HCT116 (cell line): ENCODE measurements around the gene STMP1. TPM values are rescaled to one million over a fixed set of nuclear protein-coding genes. Genes with fewer than 3 reads are reported as not detected.
A peak's percentile ranks its signal among the peaks of the same experiment; 100 is the strongest.

Experiments
- ATAC-seq: fragments of 200-7000 bp; cut with Tn5 transposase; 2 replicates; pipeline ENCODE4 v1.9.1; 2020; ENCODE audit warnings: mild to moderate bottlenecking, moderate library complexity
- BruUV-seq: library from RNA; stranded (reverse); fragments of 400-500 nt; replicated peaks from 2 replicates; lab custom pipeline; 2021; lab: Mats Ljungman, UMichigan
- CTCF ChIA-PET: fragments of 300-600 bp; sonication (Branson Sonifier 250); formaldehyde crosslinking; loops from one replicate; lab custom pipeline; 2021; ENCODE audit warnings: antibody characterized with exemption; lab: Charles Lee
- POLR2A ChIA-PET: fragments of 300-600, 350-600 bp; sonication (Branson Sonifier 250); formaldehyde crosslinking; loops from one replicate; lab custom pipeline; 2021; ENCODE audit warnings: antibody characterized with exemption; lab: Charles Lee
- RAD21 ChIA-PET, 2 experiments: fragments of 300-600 bp; sonication (Branson Sonifier 250); formaldehyde crosslinking; loops; one replicate each; lab custom pipeline; 2023; ENCODE audit warnings: low total read pairs in 2 of 2; ENCODE audit not compliant: uncharacterized antibody in 2 of 2, unreplicated experiment in 2 of 2, low non-redundant PET in 1 of 2; lab: Charles Lee
- DNase-seq: peaks from one replicate; pipeline ENCODE4 v3.0.0-alpha.2; 2010; ENCODE audit warnings: low read depth, low spot score
- H2AFZ ChIP-seq: fragments of 200-600 bp; shearing (Covaris generic), sonication (generic); 2 replicates; pipeline ENCODE4 v1.6.1; 2017; ENCODE audit warnings: low read depth, mixed run types, mixed read lengths, antibody characterized with exemption, low read length; ENCODE audit not compliant: poor library complexity, severe bottlenecking
- H3K27ac ChIP-seq: 2 replicates; pipeline ENCODE4 v1.5.1; 2012; ENCODE audit warnings: low read depth, low read length
- H3K27me3 ChIP-seq: fragments of 200-600 bp; sonication (generic); 2 replicates; pipeline ENCODE4 v1.6.1; 2016; ENCODE audit warnings: mixed run types, low read length, mixed read lengths; ENCODE audit not compliant: insufficient read depth
- H3K36me3 ChIP-seq, 2 experiments: fragments of 200-500 bp in 1 of 2; fragments of 200-600 bp in 1 of 2; sonication (Bioruptor generic) in 1 of 2; sonication (generic) in 1 of 2; 2 replicates each; pipeline versions ENCODE4 v1.5.1 to v1.6.1; 2014 to 2016; ENCODE audit warnings: low read length in 2 of 2, inconsistent platforms in 1 of 2, mixed read lengths in 1 of 2, mixed run types in 1 of 2; ENCODE audit not compliant: insufficient read depth in 2 of 2, control insufficient read depth in 1 of 2
- H3K4me1 ChIP-seq, 2 experiments: fragments of 200-600 bp in 1 of 2; sonication (generic) in 1 of 2; 2 replicates each; pipeline versions ENCODE4 v1.5.1 to v1.6.1; 2012 to 2017; ENCODE audit warnings: low read length in 2 of 2, inconsistent platforms in 1 of 2, mild to moderate bottlenecking in 1 of 2, mixed read lengths in 1 of 2, mixed run types in 1 of 2, moderate library complexity in 1 of 2; ENCODE audit not compliant: insufficient read depth in 2 of 2, control insufficient read depth in 1 of 2
- H3K4me2 ChIP-seq: fragments of 200-600 bp; sonication (generic); 2 replicates; pipeline ENCODE4 v1.6.1; 2017; ENCODE audit warnings: mixed run types, low read length, mixed read lengths
- H3K4me3 ChIP-seq, 2 experiments: fragments of 200-600 bp in 1 of 2; sonication (generic) in 1 of 2; replicated peaks in 1 of 2; 2 replicates each; pipeline ENCODE4 v1.5.1; 2011 to 2016; ENCODE audit warnings: low read length in 2 of 2, control low read depth in 1 of 2, low read depth in 1 of 2, mild to moderate bottlenecking in 1 of 2, mixed read lengths in 1 of 2, mixed run types in 1 of 2
- H3K79me2 ChIP-seq: fragments of 200-600 bp; sonication (generic); 2 replicates; pipeline ENCODE4 v1.6.1; 2017; ENCODE audit warnings: mild to moderate bottlenecking, mixed run types, low read length, moderate library complexity, mixed read lengths; ENCODE audit not compliant: insufficient read depth
- H3K9ac ChIP-seq: fragments of 200-600 bp; sonication (generic); 2 replicates; pipeline ENCODE4 v1.6.1; 2016; ENCODE audit warnings: low read length, mixed read lengths
- H3K9me2 ChIP-seq: fragments of 200-600 bp; sonication (generic), shearing (Covaris generic); 2 replicates; pipeline ENCODE4 v1.6.1; 2017; ENCODE audit warnings: mixed run types, mild to moderate bottlenecking, moderate library complexity; ENCODE audit not compliant: insufficient read depth
- H3K9me3 ChIP-seq, 2 experiments: fragments of 200-500 bp in 1 of 2; fragments of 200-600 bp in 1 of 2; sonication (Bioruptor generic) in 1 of 2; sonication (generic) in 1 of 2; 2 replicates each; pipeline ENCODE4 v1.6.1; 2014 to 2017; ENCODE audit warnings: low read length in 2 of 2, mixed read lengths in 2 of 2, inconsistent platforms in 1 of 2, low read depth in 1 of 2, mild to moderate bottlenecking in 1 of 2, mixed run types in 1 of 2, moderate library complexity in 1 of 2; ENCODE audit not compliant: control insufficient read depth in 1 of 2, insufficient read depth in 1 of 2
- H4K20me1 ChIP-seq: fragments of 200-600 bp; sonication (generic), shearing (Covaris generic); 2 replicates; pipeline ENCODE4 v1.6.1; 2017; ENCODE audit warnings: mixed run types, mild to moderate bottlenecking, moderate library complexity; ENCODE audit not compliant: insufficient read depth
- CBX3 ChIP-seq: IDR thresholded peaks from 2 replicates; pipeline ENCODE4 v1.6.1; 2012; ENCODE audit warnings: low read depth
- EGR1 ChIP-seq: IDR thresholded peaks from 2 replicates; pipeline ENCODE4 v1.6.1; 2012; ENCODE audit warnings: low read depth
- FOSL1 ChIP-seq: IDR thresholded peaks from 2 replicates; pipeline ENCODE4 v1.6.1; 2012; ENCODE audit warnings: low read depth
- JUND ChIP-seq: IDR thresholded peaks from 2 replicates; pipeline ENCODE4 v1.6.1; 2012
- POLR2A ChIP-seq: IDR thresholded peaks from 2 replicates; pipeline ENCODE4 v1.7.0; 2011; ENCODE audit warnings: borderline replicate concordance; ENCODE audit not compliant: insufficient read depth, insufficient read length; ENCODE audit errors: extremely low read depth
- POLR2AphosphoS5 ChIP-seq: IDR thresholded peaks from 2 replicates; pipeline ENCODE4 v1.6.1; 2011; ENCODE audit warnings: mild to moderate bottlenecking, low read depth, low read length, moderate library complexity
- RAD21 ChIP-seq: IDR thresholded peaks from 2 replicates; pipeline ENCODE4 v1.6.1; 2012; ENCODE audit warnings: low read depth, mild to moderate bottlenecking
- REST ChIP-seq: IDR thresholded peaks from 2 replicates; pipeline ENCODE4 v1.6.1; 2012; ENCODE audit warnings: low read depth
- SIN3A ChIP-seq: IDR thresholded peaks from 2 replicates; pipeline ENCODE4 v1.6.1; 2012; ENCODE audit warnings: low read depth
- SP1 ChIP-seq: IDR thresholded peaks from 2 replicates; pipeline ENCODE4 v1.6.1; 2012; ENCODE audit warnings: low read depth
- TCF7L2 ChIP-seq: IDR thresholded peaks from 2 replicates; pipeline ENCODE4 v1.7.0; 2011; ENCODE audit warnings: borderline replicate concordance, inconsistent platforms; ENCODE audit not compliant: insufficient read depth, insufficient read length; ENCODE audit errors: extremely low read depth
- YY1 ChIP-seq: IDR thresholded peaks from 2 replicates; pipeline ENCODE4 v1.6.1; 2011; ENCODE audit warnings: low read length, low read depth, moderate library complexity, mild to moderate bottlenecking; ENCODE audit not compliant: insufficient replicate concordance; ENCODE audit errors: extremely low read depth
- ZFX ChIP-seq: fragments of 450-650 bp; IDR thresholded peaks from 2 replicates; pipeline ENCODE4 v1.6.1; 2017
- intact Hi-C: fragments of 100-400 bp; cut with micrococcal nuclease; formaldehyde crosslinking; loops from 2 replicates; pipeline ENCODE4 v1.10.0; 2022
- total RNA-seq: library from RNA; stranded (reverse); gene quantifications from one replicate; pipeline ENCODE4 v1.2.1, GENCODE V29; 2021; ENCODE audit not compliant: unreplicated experiment
- TF ChIP-seq, protein P1 (sequence below): IDR thresholded peaks from 2 replicates; pipeline ENCODE4 v1.6.1; 2012

The STMP1 gene
- total RNA-seq, 1 experiment from 2014 or later, result 32.8 TPM

DNA sequence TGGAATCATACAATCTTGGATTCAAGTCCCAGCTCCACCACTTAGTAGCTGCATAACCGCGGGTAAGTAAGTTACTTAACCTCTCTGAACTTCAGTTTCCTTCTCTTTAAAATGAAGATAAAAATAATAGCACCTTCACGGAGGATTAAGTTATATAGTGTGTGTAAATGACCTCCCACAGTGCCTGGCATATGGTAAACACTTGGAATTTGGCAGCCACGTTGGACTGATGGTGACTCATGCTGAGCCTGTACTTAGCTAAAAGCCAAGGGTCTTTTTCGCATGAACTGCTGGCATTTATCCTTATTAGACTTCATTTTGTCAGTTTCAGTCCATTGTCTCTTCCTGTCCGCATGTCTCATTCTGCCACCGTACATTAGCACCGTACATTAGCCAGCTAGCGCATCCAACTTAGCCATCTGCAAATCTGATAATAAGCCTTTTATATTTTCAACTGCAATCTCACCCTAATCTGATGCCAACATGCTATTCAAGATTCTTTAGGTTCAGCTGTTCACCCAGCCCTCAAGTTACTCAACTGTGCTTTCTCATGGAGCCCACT lies 54.4 kb downstream of the STMP1 start:
- ChIA-PET CTCF (interaction anchor here (0.8 to 1.3 kb wide), 3 partner anchors 9 to 44 kb away, joined by 3 to 4 read pairs (median 3); no protein-coding TSS in a partner anchor), POLR2A (interaction anchor here (1.0 kb wide), 1 partner anchor 27 kb away, joined by 3 read pairs; no protein-coding TSS in a partner anchor)
- no peaks in the 10 kb centered on the region for H3K36me3 ChIP-seq
- no peaks in the 10 kb centered on the region for H4K20me1 ChIP-seq
- TF ChIP-seq TCF7L2, result no peak
- no peak for TF ChIP-seq RAD21
- no peak for TF ChIP-seq POLR2A
- no peak for TF ChIP-seq JUND
- TF ChIP-seq FOSL1, result no peak
- no peak for TF ChIP-seq YY1
- no peak for TF ChIP-seq ZFX
- TF ChIP-seq, protein P1, sequence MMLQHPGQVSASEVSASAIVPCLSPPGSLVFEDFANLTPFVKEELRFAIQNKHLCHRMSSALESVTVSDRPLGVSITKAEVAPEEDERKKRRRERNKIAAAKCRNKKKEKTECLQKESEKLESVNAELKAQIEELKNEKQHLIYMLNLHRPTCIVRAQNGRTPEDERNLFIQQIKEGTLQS, result no peak
- TF ChIP-seq SP1, result no peak
- TF ChIP-seq CBX3, result no peak
- no peak for TF ChIP-seq POLR2AphosphoS5
- TF ChIP-seq EGR1, result no peak
- TF ChIP-seq SIN3A, result no peak
- TF ChIP-seq REST, result no peak
- TF ChIP-seq, all 23 proteins: peak for 0
- DNase-seq (no peak), ATAC-seq (no peak)
- no peak overlapping the region for H3K9ac ChIP-seq
- no peaks in the 10 kb centered on the region for H3K27me3 ChIP-seq
- no peaks in the 10 kb centered on the region for H3K9me2 ChIP-seq
- peaks cover 29 to 36% of the 10 kb centered on the region in 2 experiments for H3K4me1 ChIP-seq
- H3K27ac ChIP-seq, result no peak overlapping the region
- H2AFZ ChIP-seq, result peak overlapping the region; percentile 13
- H3K79me2 ChIP-seq, result no peaks in the 10 kb centered on the region
- intact Hi-C loops, result no loop called here
- H3K9me3 ChIP-seq, result no peaks in the 10 kb centered on the region
- H3K4me2 ChIP-seq, result peak overlapping the region; percentile 40
- BruUV-seq, result no TSS peak
- RAD21 ChIA-PET, result no interaction called here
- H3K4me3 ChIP-seq, result no peak overlapping the region
